ENCODE measurements around the gene DIP2C. TPM values are rescaled to one million over a fixed set of nuclear protein-coding genes. Genes with fewer than 3 reads are reported as not detected.

Gene DIP2C
- total RNA-seq, 1 experiment from 2014 or later, result 11.0 TPM

- no peak for TF ChIP-seq ZNF532 (CRISPR knock-in tag; IDR thresholded peaks at IDR 0.05; ENCODE audit: borderline replicate concordance)
- TF ChIP-seq NR2C2 (CRISPR knock-in tag; IDR thresholded peaks at IDR 0.05), result no peak
- no peak for TF ChIP-seq ZBTB21 (CRISPR knock-in tag; IDR thresholded peaks at IDR 0.05; ENCODE audit: borderline replicate concordance)
- no peak for TF ChIP-seq RORB (CRISPR knock-in tag; IDR thresholded peaks at IDR 0.05)
- TF ChIP-seq ZNF671 (CRISPR knock-in tag; IDR thresholded peaks at IDR 0.05), result no peak
- TF ChIP-seq ZNF138 (CRISPR knock-in tag; conservative IDR thresholded peaks at IDR 0.05), result no peak
- no peak for TF ChIP-seq ESRRA (CRISPR knock-in tag; IDR thresholded peaks at IDR 0.05; ENCODE audit: borderline replicate concordance)
- TF ChIP-seq CBFB (CRISPR knock-in tag; IDR thresholded peaks at IDR 0.05; ENCODE audit: low read depth), result no peak
These were observed 89.2 kb downstream of the DIP2C start (continued) for GRCh38 chr10:600234-600633.

- Mint-ChIP-seq H3K4me3 (no peak overlapping the region), H3K27ac (no peak overlapping the region), H3K9me3 (no peaks in the 10 kb centered on the region), H3K36me3 (no peaks in the 10 kb centered on the region), H3K27me3 (ENCODE audit: low read depth) (no peaks in the 10 kb centered on the region), H3K4me1 (peaks cover 33% of the 10 kb centered on the region)
- DNase-seq (ENCODE audit: low spot score) (no peak), ATAC-seq (no peak)
- CTCF ChIA-PET, result no interaction called here
- TF ChIP-seq USF1 (CRISPR knock-in tag; IDR thresholded peaks at IDR 0.05) (no peak), CREB1 (CRISPR knock-in tag; IDR thresholded peaks at IDR 0.05) (no peak), ARID4B (CRISPR knock-in tag; IDR thresholded peaks at IDR 0.05; ENCODE audit: borderline replicate concordance) (no peak), EMX1 (CRISPR knock-in tag; IDR thresholded peaks at IDR 0.05) (no peak), TEAD1 (CRISPR knock-in tag; IDR thresholded peaks at IDR 0.05) (no peak), E2F4 (CRISPR knock-in tag; IDR thresholded peaks at IDR 0.05; ENCODE audit: borderline replicate concordance, low read depth) (no peak), NFE2L1 (CRISPR knock-in tag; IDR thresholded peaks at IDR 0.05) (no peak), ZNF232 (CRISPR knock-in tag; IDR thresholded peaks at IDR 0.05) (no peak), ZNF671 (CRISPR knock-in tag; IDR thresholded peaks at IDR 0.05) (no peak), STAT6 (CRISPR knock-in tag; conservative IDR thresholded peaks at IDR 0.05; ENCODE audit: low read depth) (no peak), ETV6 (CRISPR knock-in tag; IDR thresholded peaks at IDR 0.05) (no peak), ZNF121 (CRISPR knock-in tag; IDR thresholded peaks at IDR 0.05) (no peak), ELF4 (CRISPR knock-in tag; IDR thresholded peaks at IDR 0.05; ENCODE audit: low read depth) (no peak), PRRX2 (CRISPR knock-in tag; IDR thresholded peaks at IDR 0.05) (no peak), AR (CRISPR knock-in tag; IDR thresholded peaks at IDR 0.05) (no peak)
- POLR2A ChIA-PET, result no interaction called here
These were observed 89.7 kb downstream of the DIP2C start for GRCh38 chr10:599767-600166.

Data from WTC11 (cell line).